DMS79 treated with DMSO at 0.1 percent for 48 hours (cell line): Measurements from ENCODE around the gene DSG4.
"Not testable (repeated sequence)": the region's sequence is repeated elsewhere in the genome, so short reads cannot be mapped to it uniquely, and the experiment has no call there.

Source experiments
- DNase-seq: peaks from one replicate; lab custom pipeline; 2025; lab: John Stamatoyannopoulos, UW

DSG4 gene, protein sequence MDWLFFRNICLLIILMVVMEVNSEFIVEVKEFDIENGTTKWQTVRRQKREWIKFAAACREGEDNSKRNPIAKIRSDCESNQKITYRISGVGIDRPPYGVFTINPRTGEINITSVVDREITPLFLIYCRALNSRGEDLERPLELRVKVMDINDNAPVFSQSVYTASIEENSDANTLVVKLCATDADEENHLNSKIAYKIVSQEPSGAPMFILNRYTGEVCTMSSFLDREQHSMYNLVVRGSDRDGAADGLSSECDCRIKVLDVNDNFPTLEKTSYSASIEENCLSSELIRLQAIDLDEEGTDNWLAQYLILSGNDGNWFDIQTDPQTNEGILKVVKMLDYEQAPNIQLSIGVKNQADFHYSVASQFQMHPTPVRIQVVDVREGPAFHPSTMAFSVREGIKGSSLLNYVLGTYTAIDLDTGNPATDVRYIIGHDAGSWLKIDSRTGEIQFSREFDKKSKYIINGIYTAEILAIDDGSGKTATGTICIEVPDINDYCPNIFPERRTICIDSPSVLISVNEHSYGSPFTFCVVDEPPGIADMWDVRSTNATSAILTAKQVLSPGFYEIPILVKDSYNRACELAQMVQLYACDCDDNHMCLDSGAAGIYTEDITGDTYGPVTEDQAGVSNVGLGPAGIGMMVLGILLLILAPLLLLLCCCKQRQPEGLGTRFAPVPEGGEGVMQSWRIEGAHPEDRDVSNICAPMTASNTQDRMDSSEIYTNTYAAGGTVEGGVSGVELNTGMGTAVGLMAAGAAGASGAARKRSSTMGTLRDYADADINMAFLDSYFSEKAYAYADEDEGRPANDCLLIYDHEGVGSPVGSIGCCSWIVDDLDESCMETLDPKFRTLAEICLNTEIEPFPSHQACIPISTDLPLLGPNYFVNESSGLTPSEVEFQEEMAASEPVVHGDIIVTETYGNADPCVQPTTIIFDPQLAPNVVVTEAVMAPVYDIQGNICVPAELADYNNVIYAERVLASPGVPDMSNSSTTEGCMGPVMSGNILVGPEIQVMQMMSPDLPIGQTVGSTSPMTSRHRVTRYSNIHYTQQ

GRCh38 chr18:31376477-31376876 is at the start of gene DSG4:
DSG4 (plus strand) TSS chr18:31376777; CDS start chr18:31376912, 135 bp downstream.
- no peak for DNase-seq

DNA sequence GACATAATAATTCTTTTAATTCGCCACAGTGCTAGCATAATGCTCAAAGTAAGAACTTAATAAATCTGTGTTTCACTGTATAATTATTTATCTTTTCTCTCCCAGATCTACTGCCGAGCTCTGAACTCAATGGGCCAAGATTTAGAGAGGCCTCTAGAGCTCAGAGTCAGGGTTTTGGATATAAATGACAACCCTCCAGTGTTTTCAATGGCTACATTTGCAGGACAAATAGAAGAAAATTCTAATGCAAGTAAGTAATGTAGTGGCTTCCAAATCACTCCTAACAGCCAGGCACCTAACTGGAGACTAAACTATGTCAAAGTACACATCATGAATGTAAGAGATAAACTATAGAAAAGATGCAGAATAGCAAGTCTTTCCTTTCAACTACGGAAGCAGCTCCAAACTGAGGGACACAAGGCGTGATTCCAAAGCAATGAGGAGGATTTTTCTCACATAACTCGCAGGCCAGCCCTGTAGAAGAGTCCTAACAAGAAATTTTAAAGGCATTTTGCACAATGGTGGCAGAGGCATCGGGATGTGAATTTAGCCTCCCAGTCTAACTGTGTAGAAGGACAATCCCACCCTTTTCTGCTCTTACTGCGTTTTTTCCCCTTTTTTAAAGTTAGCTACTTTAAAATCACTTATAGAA is 46.7 kb upstream of the DSG4 start:
- DNase-seq = no peak

- DNase-seq = no peak
These were observed 33.1 kb upstream of the DSG4 start for GRCh38 chr18:31343454-31343853.

- not testable (repeated sequence) for DNase-seq
These were observed 23.2 kb upstream of the DSG4 start for GRCh38 chr18:31353336-31353735.

- no peak for DNase-seq
These were observed 21.6 kb upstream of the DSG4 start for GRCh38 chr18:31354990-31355389.

GRCh38 chr18:31356025-31356424 is 20.6 kb upstream of the DSG4 start:
- no peak for DNase-seq

DNA sequence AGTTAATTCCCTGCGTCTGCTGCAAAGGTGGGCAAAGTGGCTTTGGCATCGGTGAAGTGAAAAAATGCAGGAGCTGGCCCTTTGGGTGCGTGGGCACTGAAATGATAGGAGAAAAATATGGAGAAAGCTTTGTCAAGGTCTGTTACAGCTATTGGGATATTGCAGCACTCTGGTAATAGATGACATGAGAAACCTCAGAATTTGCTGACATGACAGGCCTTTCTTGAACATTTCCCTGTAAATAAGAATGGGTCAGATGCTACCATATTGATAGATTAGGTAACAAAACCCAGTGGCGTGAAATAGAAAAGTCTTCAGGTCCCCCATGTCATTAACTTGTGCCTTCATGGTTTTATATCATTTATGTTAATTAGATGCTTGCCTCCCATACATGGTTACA is 12.4 kb upstream of the DSG4 start:
- DNase-seq = no peak

DNA sequence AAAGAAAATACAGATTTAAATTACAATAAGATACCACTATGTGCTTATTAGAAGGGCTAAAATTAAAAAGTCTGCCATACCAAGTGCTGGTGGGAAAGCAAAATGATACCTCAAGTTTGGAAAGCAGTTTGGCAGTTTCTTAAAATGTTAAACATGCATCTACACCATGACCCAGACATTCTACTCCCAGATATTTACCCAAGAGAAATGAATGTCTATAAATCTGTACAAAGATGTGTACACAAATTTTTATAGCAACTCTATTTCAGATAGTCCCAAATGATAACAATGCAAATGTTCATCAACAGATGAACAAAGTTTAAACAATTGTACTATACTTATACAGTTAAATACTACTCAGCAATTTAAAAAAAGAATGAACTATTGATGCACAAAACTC is 7.1 kb upstream of the DSG4 start:
- DNase-seq = no peak

DNA sequence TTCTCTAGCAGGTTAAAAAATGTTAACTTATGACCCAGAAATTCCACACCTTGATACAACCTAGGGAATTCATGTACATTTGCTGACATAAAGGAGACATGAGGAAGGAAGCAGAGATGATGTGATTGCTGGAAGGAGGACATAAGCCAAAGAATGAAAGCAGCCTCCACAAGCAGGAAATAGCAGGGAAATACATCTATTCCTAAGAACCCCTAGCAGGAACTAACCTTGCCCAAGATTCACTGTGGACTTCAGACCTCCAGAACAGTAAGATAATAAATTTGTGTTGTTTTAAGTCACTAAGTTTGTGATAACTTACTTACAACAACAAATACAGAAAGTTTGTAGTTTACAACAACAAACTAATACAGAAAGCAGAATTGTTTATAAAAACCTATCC is 4.6 kb upstream of the DSG4 start:
- DNase-seq = no peak

GRCh38 chr18:31373641-31374040 is 2.9 kb upstream of the DSG4 start:
- DNase-seq = no peak

DNA sequence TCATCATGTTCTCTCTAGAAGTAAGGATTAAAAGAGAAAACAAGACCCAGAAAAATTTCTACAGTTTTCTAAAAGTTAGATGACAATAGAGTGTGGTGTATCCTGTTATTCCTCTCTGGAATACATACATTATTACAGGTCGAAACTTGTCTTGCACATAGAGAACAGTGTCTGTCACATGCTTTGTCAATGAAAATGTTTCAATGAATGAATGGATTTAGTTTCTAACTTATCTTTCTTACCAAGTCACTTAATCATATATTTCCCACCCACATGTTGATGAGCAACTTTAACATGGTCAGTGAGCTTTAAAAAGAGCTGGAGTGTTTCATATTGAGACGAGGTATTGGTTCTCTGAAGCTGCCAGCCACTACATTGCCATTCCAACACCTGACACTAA is 4.3 kb downstream of the DSG4 start:
- DNase-seq = no peak

DNA sequence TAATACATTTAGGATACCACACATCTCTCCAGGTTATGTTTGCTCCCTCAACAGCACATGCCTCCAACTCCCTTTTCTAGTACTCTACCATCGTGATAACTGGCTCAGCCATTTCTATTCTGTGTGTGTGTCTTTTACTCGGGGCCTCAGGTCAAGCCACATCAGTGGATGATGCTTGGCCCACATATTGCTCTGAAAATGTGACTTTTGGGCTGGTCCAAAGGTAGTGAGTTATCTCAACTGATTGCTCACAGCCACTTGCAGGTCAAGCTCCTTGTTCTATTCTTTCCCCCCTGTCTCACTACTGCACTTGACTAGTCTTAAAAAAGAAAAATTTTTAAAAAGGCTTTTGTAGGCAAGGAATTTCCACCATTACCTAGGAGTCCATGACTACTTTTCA is 5.5 kb downstream of the DSG4 start:
- DNase-seq = no peak

- DNase-seq = no peak
These were observed 10.2 kb downstream of the DSG4 start for GRCh38 chr18:31386741-31387140.

DNA sequence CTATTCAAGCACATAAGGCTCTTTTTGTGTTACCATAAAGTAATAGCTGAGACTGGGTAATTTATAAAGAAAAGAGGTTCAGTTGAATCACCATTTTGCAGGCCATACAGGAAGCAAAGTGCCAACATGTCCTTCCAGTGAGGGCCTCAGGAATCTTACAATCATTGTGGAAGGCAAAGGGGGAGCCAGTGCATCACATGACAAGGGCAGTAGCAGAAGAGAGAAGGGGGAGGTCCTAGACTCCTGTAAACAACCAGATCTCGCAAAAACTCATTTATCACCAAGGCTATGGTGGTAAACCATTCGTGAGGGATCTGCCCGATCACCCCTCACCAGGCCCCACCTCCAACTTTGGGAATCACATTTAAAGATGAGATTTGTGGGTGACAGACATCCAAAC is 16.7 kb downstream of the DSG4 start:
- no peak for DNase-seq

- DNase-seq = no peak
These were observed 20.4 kb downstream of the DSG4 start for GRCh38 chr18:31396796-31397612.

- no peak for DNase-seq
These were observed 21.6 kb downstream of the DSG4 start for GRCh38 chr18:31398191-31398590.

DNA sequence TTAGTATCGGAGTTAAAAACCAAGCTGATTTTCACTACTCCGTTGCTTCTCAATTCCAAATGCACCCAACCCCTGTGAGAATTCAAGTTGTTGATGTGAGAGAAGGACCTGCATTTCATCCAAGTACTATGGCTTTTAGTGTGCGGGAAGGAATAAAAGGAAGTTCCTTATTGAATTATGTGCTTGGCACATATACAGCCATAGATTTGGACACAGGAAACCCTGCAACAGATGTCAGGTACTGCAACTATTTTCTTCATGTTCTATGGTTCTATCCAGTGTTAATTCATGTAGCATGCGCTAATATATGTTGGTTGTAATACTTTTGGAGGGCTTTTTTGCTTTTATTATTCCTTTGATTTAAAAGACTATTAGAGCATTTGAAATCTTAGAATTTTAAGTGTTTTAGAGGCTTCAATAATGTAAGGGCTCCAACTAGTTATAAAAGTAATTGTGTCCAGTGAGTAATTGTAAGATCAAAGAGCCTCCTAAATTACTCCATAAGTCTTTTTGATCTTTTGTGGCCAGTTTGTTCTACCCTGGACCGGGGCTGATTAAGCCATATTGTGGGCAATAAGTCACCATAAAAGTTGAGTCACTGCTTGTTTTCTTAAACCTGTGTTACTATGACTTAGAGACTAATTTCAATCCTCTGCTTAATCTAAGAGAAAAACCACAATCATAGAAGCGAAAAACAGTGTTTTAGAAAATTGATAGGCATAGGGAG is 22.9 kb downstream of the DSG4 start:
- DNase-seq = no peak

DNA sequence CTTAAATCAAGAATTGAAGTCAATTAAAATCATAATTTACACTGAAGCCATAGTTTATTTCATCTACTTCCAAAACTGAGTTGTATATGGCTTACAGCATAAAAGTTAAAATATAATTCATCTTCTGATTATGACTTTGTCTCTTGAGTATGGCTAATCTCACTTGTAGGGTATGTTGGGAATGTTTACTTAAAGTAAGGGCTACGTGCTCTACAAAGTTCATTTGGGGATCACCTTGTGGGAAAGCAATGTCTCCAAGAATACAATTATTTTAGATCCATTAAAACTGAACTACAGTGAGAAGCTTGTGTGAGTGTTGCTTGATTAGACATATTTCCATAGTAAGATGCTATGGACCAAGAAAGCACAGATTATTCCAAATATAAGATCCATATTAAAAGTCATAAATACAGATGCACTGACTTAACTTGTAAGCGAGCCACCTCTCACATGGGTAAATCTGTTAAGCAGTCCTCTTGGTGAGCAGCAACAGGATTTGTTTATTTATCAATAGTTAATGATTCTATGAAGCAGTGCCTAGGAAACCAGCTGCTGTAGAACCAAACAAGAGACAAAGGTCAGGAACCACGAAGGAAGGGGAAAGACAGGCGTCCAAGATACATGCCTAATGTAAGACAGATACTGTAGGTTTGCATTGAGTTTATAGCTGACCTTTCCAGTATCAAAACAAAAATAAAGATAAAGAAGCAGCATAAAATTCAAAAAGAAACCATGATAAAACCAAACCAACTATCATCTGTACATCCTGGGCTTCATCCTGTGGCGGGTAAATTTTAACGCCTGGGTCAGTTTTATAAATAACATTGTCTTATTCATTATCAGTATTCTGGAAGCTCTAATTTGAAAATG is 24.8 kb downstream of the DSG4 start:
- no peak for DNase-seq

- no peak for DNase-seq
These were observed 25.4 kb downstream of the DSG4 start for GRCh38 chr18:31402026-31402373.

- DNase-seq = no peak
These were observed 26.8 kb downstream of the DSG4 start for GRCh38 chr18:31403409-31403808.
